Spleen (tissue), 11 donors: Measurements from ENCODE around the gene LDLRAD2. TPM values are rescaled to one million over a fixed set of nuclear protein-coding genes. Genes with fewer than 3 reads are reported as not detected.

Source experiments
- DNase-seq: peaks from one replicate; pipeline ENCODE4 v3.0.0-alpha.2; 2020
- H3K27ac ChIP-seq, 8 donors: fragments of 200-600 bp; sonication (generic) in 7 of 8; 1 replicate in 4 of 8; 2 replicates in 4 of 8; pipeline versions ENCODE4 v1.5.0 to v1.8.0; 2016 to 2021; ENCODE audit warnings: inconsistent platforms in 4 of 8, mild to moderate bottlenecking in 4 of 8, moderate library complexity in 1 of 8
- H3K27me3 ChIP-seq, 7 donors: fragments of 200-600 bp; sonication (generic) in 6 of 7; replicated peaks in 1 of 7; 1 replicate in 4 of 7; 2 replicates in 3 of 7; pipeline versions ENCODE4 v1.5.0 to v1.8.0; 2016 to 2021; ENCODE audit warnings: inconsistent platforms in 3 of 7, mild to moderate bottlenecking in 1 of 7
- H3K36me3 ChIP-seq, 6 donors: fragments of 200-600 bp; sonication (generic) in 5 of 6; 1 replicate in 4 of 6; 2 replicates in 2 of 6; pipeline versions ENCODE4 v1.5.0 to v1.8.0; 2016 to 2021; ENCODE audit warnings: inconsistent platforms in 2 of 6
- H3K4me1 ChIP-seq, 6 donors: fragments of 200-600 bp; sonication (generic) in 5 of 6; 1 replicate in 3 of 6; 2 replicates in 3 of 6; pipeline versions ENCODE4 v1.5.0 to v1.8.0; 2016 to 2021; ENCODE audit warnings: inconsistent platforms in 3 of 6
- H3K4me3 ChIP-seq, 8 donors: fragments of 200-600 bp; sonication (generic) in 7 of 8; 1 replicate in 4 of 8; 2 replicates in 4 of 8; pipeline versions ENCODE4 v1.5.0 to v1.8.0; 2016 to 2021; ENCODE audit warnings: inconsistent platforms in 4 of 8, mild to moderate bottlenecking in 4 of 8, moderate library complexity in 2 of 8
- H3K9me3 ChIP-seq, 8 donors: fragments of 200-600 bp; sonication (generic) in 7 of 8; 1 replicate in 4 of 8; 2 replicates in 4 of 8; pipeline versions ENCODE4 v1.5.0 to v1.8.0; 2016 to 2021; ENCODE audit warnings: inconsistent platforms in 4 of 8
- CTCF ChIP-seq, 11 experiments: fragments of 200-600 bp in 7 of 11; fragments of 450-650 bp in 4 of 11; sonication (generic) in 4 of 11; IDR thresholded peaks in 8 of 11; conservative IDR thresholded peaks in 3 of 11; 1 replicate in 7 of 11; 2 replicates in 4 of 11; pipeline versions ENCODE4 v1.4.0 to v1.8.0; 2016 to 2021; ENCODE audit warnings: antibody characterized with exemption in 11 of 11, inconsistent platforms in 4 of 11, mild to moderate bottlenecking in 1 of 11
- POLR2A ChIP-seq, 3 donors: fragments of 450-650 bp; IDR thresholded peaks; one replicate each; pipeline ENCODE4 v1.5.1; 2017; ENCODE audit warnings: antibody characterized with exemption in 3 of 3, mild to moderate bottlenecking in 1 of 3
- POLR2AphosphoS5 ChIP-seq, 3 donors: sonication (generic); formaldehyde crosslinking; IDR thresholded peaks; one replicate each; pipeline ENCODE4 v1.5.1; 2017; ENCODE audit warnings: antibody characterized with exemption in 3 of 3
- WGBS, 5 donors: extraction: QIAGEN DNeasy Blood & Tissue Kit in 3 of 5; methylation state at CpG; one replicate each; pipeline versions ENCODE4 v1.1.5 to v1.1.7; 2013 to 2018; 5-methylcytosine and 5-hydroxymethylcytosine counted together
- intact Hi-C: fragments of 100-400 bp; cut with DNase I; formaldehyde crosslinking; loops from one replicate; pipeline ENCODE4 v1.15.0; 2023; ENCODE audit warnings: low total_unique reads
- polyA plus RNA-seq, 3 donors: library from polyadenylated mRNA; stranded (reverse); fragments of 200-250 nt; gene quantifications; one replicate each; pipeline ENCODE4 v1.2.1, GENCODE V29; 2013
- total RNA-seq, 7 donors: library from RNA; depleted of rRNA in 3 of 7; stranded (reverse); fragments of >200 nt in 3 of 7; fragmentation: NEBNext Ultra II Directional in 4 of 7; extraction: Animal tissue kit (Norgen Biotek cat#: 25700) in 4 of 7; gene quantifications; one replicate each; pipeline versions ENCODE4 v1.1.0 to v1.2.1, GENCODE V29; 2016 to 2021
- donor health status: healthy with polysubstance abuse.
- donor health status: DM: no; HTN: no; CAD: no; lungs with moderate emphysema.
- donor health status: DM: no; HTN: no; CAD: no.
- donor health status: Bipolar disorder and iron deficiency.
- donor health status: healthy.
- donor health status: DM: no; HTN: no; CAD: no.
- donor health status: DM: yes; HTN: yes; CAD: no.

The LDLRAD2 gene
- total and polyA plus RNA-seq, 10 donors, result 0.94 to 4.3 (median 1.4) TPM

DNA sequence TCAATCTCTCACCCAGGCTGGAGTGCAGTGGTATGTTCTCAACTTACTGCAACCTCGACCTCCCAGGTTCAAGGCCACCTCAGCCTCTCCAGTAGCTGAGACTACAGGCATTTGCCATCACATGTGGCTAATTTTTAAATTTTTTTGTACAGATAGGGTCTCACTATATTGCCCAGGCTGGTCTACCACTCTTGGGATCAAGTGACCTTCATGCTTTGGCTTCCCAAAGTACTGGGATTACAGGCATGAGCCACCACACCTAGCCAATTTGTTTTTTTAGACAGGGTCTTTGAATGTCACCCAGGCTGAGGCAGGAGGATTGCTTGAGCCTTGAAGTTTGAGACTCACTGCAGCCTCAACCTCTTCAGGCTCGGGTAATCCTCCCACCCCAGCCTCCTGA, 19.0 kb upstream of the LDLRAD2 start:
- Histone ChIP-seq H3K9me3 (peaks cover 0 to 18% (median 12%) of the 10 kb centered on the region in 8 donors), H3K4me3 (no peak overlapping the region), H3K36me3 (no peaks in the 10 kb centered on the region), H3K27me3 (no peaks in the 10 kb centered on the region), H3K27ac (no peak overlapping the region), H3K4me1 (peaks cover 0 to 12% (median 3%) of the 10 kb centered on the region in 6 donors)
- TF ChIP-seq POLR2A (IDR thresholded peaks at IDR 0.05) (no peak), CTCF (IDR thresholded peaks at IDR 0.05 in 8 of 11, conservative IDR thresholded peaks at IDR 0.05 in 3 of 11) (no peak), POLR2AphosphoS5 (IDR thresholded peaks at IDR 0.05) (no peak)
- WGBS, 5 donors, result 84 to 88% (median 86%) methylated on average over 2 of the region's 2 CpGs
- no peak for DNase-seq
- intact Hi-C loops, result no loop called here

DNA sequence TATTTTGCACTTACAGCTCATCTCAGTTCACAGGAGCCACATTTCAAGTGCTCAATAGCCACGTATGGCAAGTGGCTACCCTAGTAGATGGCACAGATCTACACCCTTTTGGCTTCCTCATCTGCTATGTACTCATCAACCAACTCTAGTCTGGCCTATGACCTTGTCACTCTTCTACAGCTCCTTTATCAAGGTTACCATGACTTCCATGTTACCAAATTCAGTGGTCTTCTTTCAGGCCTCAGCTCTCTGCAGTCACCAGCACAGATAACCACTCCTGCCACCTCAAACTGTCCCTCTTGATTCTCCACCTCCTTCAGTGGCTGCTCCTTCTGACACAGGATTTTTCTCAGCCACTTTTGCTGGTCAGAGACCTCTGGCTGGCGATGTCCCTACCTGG, 17.4 kb upstream of the LDLRAD2 start:
- Histone ChIP-seq H3K9me3 (peaks cover 0 to 18% (median 12%) of the 10 kb centered on the region in 8 donors), H3K4me1 (peaks cover 0 to 12% (median 3%) of the 10 kb centered on the region in 6 donors), H3K4me3 (no peak overlapping the region), H3K27ac (no peak overlapping the region), H3K36me3 (no peaks in the 10 kb centered on the region), H3K27me3 (no peaks in the 10 kb centered on the region)
- TF ChIP-seq CTCF (IDR thresholded peaks at IDR 0.05 in 8 of 11, conservative IDR thresholded peaks at IDR 0.05 in 3 of 11), result no peak
- no peak for TF ChIP-seq POLR2AphosphoS5 (IDR thresholded peaks at IDR 0.05)
- intact Hi-C loops, result no loop called here
- WGBS, 5 donors, result 88 to 94% (median 92%) methylated on average over 2 of the region's 2 CpGs
- DNase-seq, result no peak

DNA sequence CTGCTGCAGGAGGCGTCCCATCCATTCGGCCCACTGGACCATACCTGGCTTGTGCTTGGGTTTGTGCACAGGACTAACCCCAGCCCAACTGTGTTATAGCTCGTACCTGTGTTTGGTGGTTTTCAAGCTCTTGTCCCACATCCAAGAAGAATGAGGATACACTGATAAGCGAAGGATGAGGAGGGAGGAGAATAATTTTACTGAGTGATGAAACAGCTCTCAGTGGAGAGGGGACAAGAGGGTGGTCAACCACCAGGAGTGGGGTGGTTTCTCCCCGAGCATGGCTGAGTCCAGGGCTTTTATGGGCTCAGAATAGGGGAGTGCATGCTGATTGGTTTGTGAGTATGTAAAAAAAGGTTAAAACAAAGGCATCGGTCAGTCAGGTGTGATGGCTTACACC, 17.0 kb upstream of the LDLRAD2 start:
- no peak overlapping the region for H3K4me3 ChIP-seq
- H3K9me3 ChIP-seq, result peaks cover 0 to 18% (median 12%) of the 10 kb centered on the region in 8 donors
- 92 to 96% (median 94%) methylated on average over 6 of the region's 6 CpGs for WGBS, 5 donors
- no peaks in the 10 kb centered on the region for H3K27me3 ChIP-seq
- TF ChIP-seq CTCF (IDR thresholded peaks at IDR 0.05 in 8 of 11, conservative IDR thresholded peaks at IDR 0.05 in 3 of 11) (no peak), POLR2AphosphoS5 (IDR thresholded peaks at IDR 0.05) (no peak), POLR2A (IDR thresholded peaks at IDR 0.05) (no peak)
- intact Hi-C loops, result no loop called here
- peaks cover 0 to 12% (median 3%) of the 10 kb centered on the region in 6 donors for H3K4me1 ChIP-seq
- DNase-seq, result no peak
- H3K27ac ChIP-seq, result no peak overlapping the region
- H3K36me3 ChIP-seq, result no peaks in the 10 kb centered on the region

DNA sequence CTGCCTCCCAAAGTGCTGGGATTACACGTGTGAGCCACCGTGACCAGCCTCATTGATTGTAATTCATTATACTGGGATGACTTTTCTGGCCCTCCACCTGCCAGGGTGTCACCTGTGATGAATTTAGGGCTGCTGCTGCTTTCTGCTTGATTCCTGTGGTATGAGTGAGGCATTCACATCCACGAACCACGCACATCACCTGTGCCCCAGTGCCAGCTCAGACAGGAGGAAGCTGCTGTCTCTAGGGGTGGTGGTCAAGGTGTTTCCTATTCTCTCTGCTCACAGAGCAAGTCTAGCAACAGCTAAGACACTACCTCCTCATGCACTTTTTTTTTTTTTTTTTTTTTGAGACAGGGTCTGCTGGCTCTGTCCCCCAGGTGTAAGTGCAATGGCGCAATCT, 12.3 kb upstream of the LDLRAD2 start:
- no peaks in the 10 kb centered on the region for H3K36me3 ChIP-seq
- H3K27ac ChIP-seq, result no peak overlapping the region
- H3K4me1 ChIP-seq, result no peaks in the 10 kb centered on the region
- no peak for TF ChIP-seq POLR2AphosphoS5 (IDR thresholded peaks at IDR 0.05)
- no peak for TF ChIP-seq CTCF (IDR thresholded peaks at IDR 0.05 in 8 of 11, conservative IDR thresholded peaks at IDR 0.05 in 3 of 11)
- no peak for TF ChIP-seq POLR2A (IDR thresholded peaks at IDR 0.05)
- H3K27me3 ChIP-seq, result no peaks in the 10 kb centered on the region
- 65 to 71% (median 69%) methylated on average over 5 of the region's 5 CpGs for WGBS, 5 donors
- peaks cover 0 to 12% (median 9%) of the 10 kb centered on the region in 8 donors for H3K9me3 ChIP-seq
- H3K4me3 ChIP-seq, result no peak overlapping the region
- intact Hi-C loops, result no loop called here
- DNase-seq, result no peak
